Measurements from ENCODE around the gene AKAP3.

The AKAP3 gene

GRCh38 chr12:4603421-4603820, 45.4 kb downstream of the AKAP3 start:
- DNase-seq (ENCODE audit: low read depth in 2 of 2), result no peak

DNA sequence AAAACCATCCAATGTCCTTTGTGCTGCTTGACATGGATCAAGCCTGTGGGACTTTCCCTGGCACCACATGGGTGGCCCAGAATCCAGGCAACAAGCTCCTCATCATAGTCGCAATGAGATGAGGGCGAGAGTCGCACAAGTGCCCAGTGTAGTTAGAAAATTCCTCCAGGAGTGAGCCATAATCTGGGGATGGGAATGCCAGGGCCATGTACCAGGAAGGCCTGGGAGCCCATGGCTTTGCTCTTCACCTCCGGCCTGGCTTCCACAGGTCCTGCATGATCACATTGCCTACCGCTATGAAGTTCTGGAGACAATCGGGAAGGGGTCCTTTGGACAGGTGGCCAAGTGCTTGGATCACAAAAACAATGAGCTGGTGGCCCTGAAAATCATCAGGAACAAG, 53.0 kb downstream of the AKAP3 start:
- no peak for DNase-seq (ENCODE audit: low read depth in 2 of 2)

- no peak for DNase-seq (ENCODE audit: low read depth in 2 of 2)
These were observed 57.6 kb downstream of the AKAP3 start for GRCh38 chr12:4591180-4591687.

DNA sequence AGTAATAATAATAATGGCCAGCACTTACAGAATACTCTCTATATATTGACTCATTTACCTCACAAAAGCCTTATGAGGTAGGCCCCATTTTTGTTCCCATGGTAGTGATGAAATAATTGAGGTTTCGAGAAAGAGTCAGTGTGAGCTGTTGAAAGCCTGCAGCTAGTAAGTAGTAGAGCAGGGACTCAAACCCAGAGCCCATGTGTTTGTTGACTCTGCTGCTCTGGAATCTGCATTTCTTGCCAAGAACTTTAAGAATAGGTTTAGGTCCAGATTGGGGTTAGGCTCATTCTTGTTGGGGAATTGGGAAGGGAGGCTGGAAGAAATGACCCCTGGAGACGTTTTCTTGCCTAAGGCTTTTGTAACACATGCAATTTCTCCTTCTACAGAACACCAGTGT, 58.9 kb downstream of the AKAP3 start:
- no peak for DNase-seq (ENCODE audit: low read depth in 2 of 2)

DNA sequence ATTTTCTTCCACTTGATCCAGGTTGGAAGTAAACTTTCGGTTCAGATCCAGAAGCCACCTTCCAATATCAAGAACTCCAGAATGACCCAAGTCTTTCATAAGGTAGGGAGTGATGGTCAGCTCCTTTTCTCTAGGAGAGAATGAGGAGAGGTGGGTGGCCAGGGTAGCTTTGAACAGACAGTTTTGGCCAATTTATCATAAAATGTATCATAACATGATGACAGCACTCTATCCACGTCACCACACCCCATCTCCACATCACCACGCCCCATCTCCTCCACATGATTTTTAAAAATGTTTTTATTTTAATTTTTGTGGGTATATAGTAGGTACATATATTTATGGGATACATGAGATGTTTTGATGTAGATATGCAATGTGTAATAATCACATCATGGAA, 59.9 kb downstream of the AKAP3 start:
- DNase-seq (ENCODE audit: low read depth in 2 of 2), result no peak

DNA sequence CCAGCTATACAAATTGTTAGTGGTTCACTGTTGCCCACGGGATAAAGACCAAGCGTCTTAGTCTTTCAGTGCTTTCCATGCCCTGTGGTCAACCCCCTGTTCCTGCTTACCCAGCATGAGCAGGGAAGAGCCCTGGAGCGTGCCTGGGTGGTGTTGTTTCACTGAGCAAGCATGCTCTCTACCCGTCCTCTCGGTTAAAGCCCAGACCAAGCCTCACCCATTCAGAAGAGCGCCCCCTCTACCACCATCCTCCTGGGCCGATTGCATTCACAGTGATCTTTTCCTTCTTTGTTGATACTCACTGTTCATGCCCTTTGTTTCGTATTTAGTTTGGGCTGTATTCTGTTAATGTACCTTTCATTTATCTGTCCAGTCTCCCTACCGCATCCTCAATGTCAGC, 61.7 kb downstream of the AKAP3 start:
- no peak for DNase-seq (ENCODE audit: low read depth in 2 of 2)

- DNase-seq (ENCODE audit: low read depth in 2 of 2), result no peak
These were observed 62.4 kb downstream of the AKAP3 start for GRCh38 chr12:4586500-4586899.

DNA sequence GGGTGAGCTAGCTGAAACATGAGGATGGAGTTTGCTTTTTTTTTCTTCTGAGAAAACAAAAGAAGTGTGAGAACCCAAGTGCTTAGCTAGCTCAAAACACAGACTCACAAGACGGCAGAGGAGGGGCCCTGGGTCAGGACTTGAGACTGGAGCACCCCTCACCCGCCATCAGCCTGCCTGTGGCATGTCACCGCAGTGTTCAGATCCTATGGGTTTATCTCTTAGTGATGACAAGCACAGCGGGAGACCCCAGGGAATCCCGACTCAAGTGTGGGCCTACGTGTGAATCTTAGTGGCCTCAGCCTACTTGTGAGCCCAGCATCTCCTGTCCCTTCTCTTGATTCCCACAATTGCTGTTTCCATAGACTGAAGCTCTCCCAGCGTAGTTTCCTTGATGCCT, 64.0 kb downstream of the AKAP3 start:
- DNase-seq (ENCODE audit: low read depth in 2 of 2), result no peak

DNA sequence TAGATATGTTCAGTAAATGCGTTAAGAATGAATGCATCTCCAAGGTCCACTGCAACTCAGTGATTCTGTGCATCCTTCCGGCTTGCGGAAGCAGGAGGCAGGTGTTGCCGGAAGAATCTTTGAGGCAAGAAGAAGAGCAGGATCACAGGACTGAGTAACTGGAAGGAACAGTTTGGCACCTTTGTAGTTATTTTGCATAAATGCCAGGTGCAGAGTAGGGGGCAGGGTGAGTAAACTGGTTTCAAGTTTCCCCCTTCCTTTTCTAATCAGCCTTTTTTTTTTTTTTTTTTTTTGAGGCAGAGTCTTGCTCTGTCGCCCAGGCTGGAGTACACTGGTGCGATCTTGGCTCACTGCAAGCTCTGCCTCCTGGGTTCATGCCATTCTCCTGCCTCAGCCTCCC, 64.6 kb downstream of the AKAP3 start:
- no peak for DNase-seq (ENCODE audit: low read depth in 2 of 2)

DNA sequence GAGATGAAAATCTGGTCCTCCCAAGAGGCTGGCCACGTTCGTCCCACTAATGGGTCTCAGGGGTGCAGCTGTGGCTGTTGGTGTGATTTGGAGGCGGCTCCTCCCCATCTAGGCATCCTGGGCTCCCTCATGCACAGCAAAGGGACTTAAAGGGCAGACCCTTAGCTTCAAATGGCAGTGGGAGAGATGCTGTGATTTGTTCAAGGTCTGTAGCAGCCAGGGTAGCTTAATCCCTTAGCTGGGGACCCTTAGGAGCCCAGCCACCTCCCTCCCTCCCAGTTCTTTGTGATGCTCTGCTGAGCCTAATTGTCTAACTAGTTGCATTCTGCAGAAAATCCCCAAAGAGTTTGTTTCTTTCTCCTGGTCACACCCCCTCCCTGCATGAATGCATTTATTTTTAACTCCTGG, 68.6 kb downstream of the AKAP3 start:
- DNase-seq (ENCODE audit: low read depth in 2 of 2), result no peak

- DNase-seq (ENCODE audit: low read depth in 2 of 2), result no peak
These were observed 69.3 kb downstream of the AKAP3 start for GRCh38 chr12:4579305-4580102.

DNA sequence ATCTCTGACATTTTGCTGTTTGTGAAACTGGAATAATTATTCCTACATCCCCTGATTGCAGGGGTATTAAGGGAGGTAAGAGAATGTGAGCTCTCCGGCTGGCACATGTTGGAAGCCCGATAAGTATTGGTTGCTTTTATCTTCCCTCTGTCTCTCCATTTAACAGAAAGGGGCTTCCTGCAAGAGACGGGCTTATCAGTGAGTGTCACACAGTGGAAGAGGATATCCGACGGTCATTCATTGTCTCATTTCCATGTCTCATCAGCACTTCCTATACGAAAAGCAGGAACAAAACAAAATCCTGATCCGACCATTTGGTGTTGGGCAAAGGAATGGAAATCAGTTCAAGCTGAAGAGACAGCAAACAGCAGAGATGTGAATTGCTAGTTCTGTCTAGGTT, 76.2 kb downstream of the AKAP3 start:
- DNase-seq (ENCODE audit: low read depth in 2 of 2), result no peak

DNA sequence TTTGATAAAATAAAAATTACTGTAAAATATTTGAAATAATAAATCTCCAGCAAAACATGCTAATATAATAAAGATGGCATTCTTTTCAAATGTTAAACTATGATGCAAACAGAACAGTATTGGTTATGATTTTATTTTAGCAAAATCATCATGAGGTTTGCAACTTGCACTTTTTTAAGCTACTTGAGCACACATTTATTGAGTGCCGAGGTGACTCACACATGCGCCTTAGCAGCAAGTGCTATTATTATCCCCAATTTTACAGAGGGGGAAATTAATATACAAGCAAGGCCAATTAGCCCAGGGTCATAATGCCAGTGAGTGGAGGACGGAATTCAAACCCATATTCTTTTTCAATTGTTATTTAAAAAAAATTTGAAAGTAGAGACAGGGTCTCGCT, 79.6 kb downstream of the AKAP3 start:
- no peak for DNase-seq (ENCODE audit: low read depth in 2 of 2)

DNA sequence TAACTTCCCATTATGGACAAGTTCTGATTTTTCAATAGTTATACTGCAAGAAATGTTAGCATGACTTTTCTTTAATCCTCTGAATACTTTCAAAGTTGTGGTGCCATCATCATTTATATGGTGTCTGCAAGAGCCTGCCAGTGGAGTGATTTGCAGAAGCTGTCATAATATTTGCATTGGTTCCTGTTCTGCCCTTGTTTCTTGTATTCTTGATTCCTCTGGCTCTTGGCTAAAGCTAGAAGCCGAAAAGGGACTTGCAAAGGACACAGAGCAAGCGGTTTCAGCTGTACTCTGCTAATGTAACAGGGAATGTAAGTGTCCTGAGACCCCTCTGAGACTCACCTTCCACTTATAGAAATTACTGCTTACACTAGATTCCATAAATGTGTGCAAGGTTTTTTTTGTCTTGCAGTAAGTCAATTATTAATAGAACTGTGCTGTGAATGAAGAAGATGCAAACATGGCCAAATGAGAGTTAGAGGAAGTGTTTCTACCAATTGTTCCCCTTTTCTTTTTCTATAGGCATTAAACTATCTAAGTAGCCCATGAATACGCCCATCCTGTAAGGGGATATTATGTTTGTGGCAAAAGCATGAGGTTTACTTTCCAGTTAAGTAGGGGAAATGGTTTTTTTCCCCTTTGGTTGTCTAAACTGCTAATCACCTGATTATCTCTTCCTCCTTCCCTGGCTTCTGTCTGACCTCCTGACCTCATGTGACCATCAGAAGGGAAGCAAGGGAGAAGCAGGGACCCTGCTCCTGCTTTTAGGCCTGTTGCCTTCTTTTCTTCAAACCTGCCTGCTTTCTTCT, 81.6 kb downstream of the AKAP3 start:
- no peak for DNase-seq (ENCODE audit: low read depth in 2 of 2)

DNA sequence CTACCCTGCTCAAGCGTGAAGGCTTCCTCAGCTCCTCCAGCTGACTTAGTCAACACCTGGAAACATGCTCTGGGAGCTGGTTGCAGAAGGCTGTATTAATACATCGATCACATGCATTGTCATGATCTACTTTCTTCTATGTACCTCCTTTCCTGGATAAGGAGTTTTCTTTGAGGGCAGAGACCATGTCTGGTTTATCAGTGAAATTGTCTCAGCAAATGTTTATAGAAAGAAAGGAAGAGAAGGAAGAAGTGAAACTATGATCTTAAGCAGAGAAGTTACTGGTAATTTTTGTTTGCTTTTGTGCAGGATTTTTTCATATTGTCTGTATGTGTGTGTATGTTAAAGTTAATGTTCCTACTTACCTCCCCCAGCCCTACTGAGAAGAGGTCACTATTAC, 82.4 kb downstream of the AKAP3 start:
- DNase-seq (ENCODE audit: low read depth in 2 of 2), result no peak

Measured in fibroblast of skin of left biceps (primary cell).